Measurements from ENCODE around the gene HID1.
A peak's percentile ranks its signal among the peaks of the same experiment; 100 is the strongest.

HID1 gene

GRCh38 chr17:74923538-74924249, 48.9 kb downstream of the HID1 start:
- Histone ChIP-seq H3K4me1 (ENCODE audit: control insufficient read depth in 1 of 2, insufficient read depth in 1 of 2, low read depth in 1 of 2, low read length in 1 of 2) (peaks cover 10 to 21% of the 10 kb centered on the region in 2 experiments), H3K4me3 (ENCODE audit: low read depth in 1 of 2, low read length in 1 of 2) (peak overlapping the region; percentile 47 to 53), H3K36me3 (no peaks in the 10 kb centered on the region), H3K27ac (peak overlapping the region; percentile 36), H3K9me3 (no peaks in the 10 kb centered on the region), H3K27me3 (peaks cover 99% of the 10 kb centered on the region)
- peak; percentile 77 for TF ChIP-seq CTCF (IDR thresholded peaks at IDR 0.05)

- Histone ChIP-seq H3K4me1 (ENCODE audit: control insufficient read depth in 1 of 2, insufficient read depth in 1 of 2, low read depth in 1 of 2, low read length in 1 of 2) (peaks cover 10 to 21% of the 10 kb centered on the region in 2 experiments), H3K27ac (peak within 1 kb of the TSS; percentile 36), H3K36me3 (no peaks in the 10 kb centered on the region), H3K27me3 (peaks cover 100% of the 10 kb centered on the region), H3K4me3 (ENCODE audit: low read depth in 1 of 2, low read length in 1 of 2) (peak within 1 kb of the TSS; percentile 47 to 53), H3K9me3 (no peaks in the 10 kb centered on the region)
- no peak for TF ChIP-seq CTCF (IDR thresholded peaks at IDR 0.05)
Observed at GRCh38 chr17:74922694-74923537, 49.6 kb downstream of the HID1 start, which contains the start of gene USH1G. USH1G (minus strand) TSS chr17:74923255; CDS start chr17:74923073, 182 bp downstream.

GRCh38 chr17:74922172-74922571, 50.4 kb downstream of the HID1 start:
- H3K36me3 ChIP-seq: no peaks in the 10 kb centered on the region
- H3K27me3 ChIP-seq: peaks cover 99% of the 10 kb centered on the region
- H3K4me1 ChIP-seq (ENCODE audit: control insufficient read depth in 1 of 2, insufficient read depth in 1 of 2, low read depth in 1 of 2, low read length in 1 of 2): peaks cover 10 to 21% of the 10 kb centered on the region in 2 experiments
- no peak for TF ChIP-seq CTCF (IDR thresholded peaks at IDR 0.05)
- H3K4me3 ChIP-seq (ENCODE audit: low read depth in 1 of 2, low read length in 1 of 2): no peak overlapping the region
- H3K27ac ChIP-seq: no peak overlapping the region
- H3K9me3 ChIP-seq: no peaks in the 10 kb centered on the region

GRCh38 chr17:74921769-74922168, 50.8 kb downstream of the HID1 start:
- peaks cover 10 to 21% of the 10 kb centered on the region in 2 experiments for H3K4me1 ChIP-seq (ENCODE audit: control insufficient read depth in 1 of 2, insufficient read depth in 1 of 2, low read depth in 1 of 2, low read length in 1 of 2)
- no peaks in the 10 kb centered on the region for H3K36me3 ChIP-seq
- H3K27ac ChIP-seq: no peak overlapping the region
- TF ChIP-seq CTCF (IDR thresholded peaks at IDR 0.05): no peak
- H3K4me3 ChIP-seq (ENCODE audit: low read depth in 1 of 2, low read length in 1 of 2): no peak overlapping the region
- H3K27me3 ChIP-seq: peaks cover 98% of the 10 kb centered on the region
- no peaks in the 10 kb centered on the region for H3K9me3 ChIP-seq

GRCh38 chr17:74921026-74921681, 51.4 kb downstream of the HID1 start:
- H3K27me3 ChIP-seq: peaks cover 92% of the 10 kb centered on the region

More at GRCh38 chr17:74921026-74921681, 51.4 kb downstream of the HID1 start:
- Histone ChIP-seq H3K9me3 (no peaks in the 10 kb centered on the region), H3K4me3 (ENCODE audit: low read depth in 1 of 2, low read length in 1 of 2) (no peak overlapping the region), H3K36me3 (no peaks in the 10 kb centered on the region), H3K4me1 (ENCODE audit: control insufficient read depth in 1 of 2, insufficient read depth in 1 of 2, low read depth in 1 of 2, low read length in 1 of 2) (peaks cover 10 to 21% of the 10 kb centered on the region in 2 experiments), H3K27ac (no peak overlapping the region)
- TF ChIP-seq CTCF (IDR thresholded peaks at IDR 0.05): no peak

Measured in neutrophil (primary cell).